Measurements from ENCODE around the gene KIF1A. TPM values are rescaled to one million over a fixed set of nuclear protein-coding genes. Genes with fewer than 3 reads are reported as not detected.

Gene KIF1A
- total RNA-seq, 6 experiments from 2014 or later, result not detected

GRCh38 chr2:240736281-240737250, 83.5 kb downstream of the KIF1A start:
- no peaks in the 10 kb centered on the region for H3K9me3 Mint-ChIP-seq
- no peaks in the 10 kb centered on the region for H3K36me3 Mint-ChIP-seq (ENCODE audit: low read depth)
- no peak overlapping the region for H3K27ac Mint-ChIP-seq
- DNase-seq, result no peak
- no peak for TF ChIP-seq CTCF (IDR thresholded peaks at IDR 0.05)
- no peak overlapping the region for H3K4me3 Mint-ChIP-seq
- H3K27me3 Mint-ChIP-seq (ENCODE audit: insufficient read depth), result peaks cover 31% of the 10 kb centered on the region
- H3K4me1 Mint-ChIP-seq (ENCODE audit: low read depth), result no peaks in the 10 kb centered on the region

GRCh38 chr2:240735476-240735875, 84.5 kb downstream of the KIF1A start:
- H3K4me3 Mint-ChIP-seq, result no peak overlapping the region
- H3K27ac Mint-ChIP-seq, result no peak overlapping the region
- no peaks in the 10 kb centered on the region for H3K9me3 Mint-ChIP-seq
- no peak for DNase-seq
- no peak for TF ChIP-seq CTCF (IDR thresholded peaks at IDR 0.05)
- H3K36me3 Mint-ChIP-seq (ENCODE audit: low read depth), result no peaks in the 10 kb centered on the region
- peaks cover 29% of the 10 kb centered on the region for H3K27me3 Mint-ChIP-seq (ENCODE audit: insufficient read depth)
- H3K4me1 Mint-ChIP-seq (ENCODE audit: low read depth), result no peaks in the 10 kb centered on the region

- H3K4me1 Mint-ChIP-seq (ENCODE audit: low read depth), result no peaks in the 10 kb centered on the region
- no peak for TF ChIP-seq CTCF (IDR thresholded peaks at IDR 0.05)
- no peaks in the 10 kb centered on the region for H3K9me3 Mint-ChIP-seq
- H3K36me3 Mint-ChIP-seq (ENCODE audit: low read depth), result no peaks in the 10 kb centered on the region
- peaks cover 29% of the 10 kb centered on the region for H3K27me3 Mint-ChIP-seq (ENCODE audit: insufficient read depth)
- no peak for DNase-seq
- H3K27ac Mint-ChIP-seq, result no peak overlapping the region
- no peak overlapping the region for H3K4me3 Mint-ChIP-seq
Observed at GRCh38 chr2:240734756-240735155, 85.3 kb downstream of the KIF1A start.

- peak; percentile 36; the same call in 1 of the 2 replicates for TF ChIP-seq CTCF (IDR thresholded peaks at IDR 0.05)
- Mint-ChIP-seq H3K27me3 (ENCODE audit: insufficient read depth) (peaks cover 29% of the 10 kb centered on the region), H3K27ac (no peak overlapping the region), H3K4me3 (no peak overlapping the region), H3K36me3 (ENCODE audit: low read depth) (no peaks in the 10 kb centered on the region), H3K9me3 (no peaks in the 10 kb centered on the region), H3K4me1 (ENCODE audit: low read depth) (no peaks in the 10 kb centered on the region)
- no peak for DNase-seq
Observed at GRCh38 chr2:240733803-240734495, 86.1 kb downstream of the KIF1A start.

- H3K27me3 Mint-ChIP-seq (ENCODE audit: insufficient read depth), result peaks cover 26% of the 10 kb centered on the region
- no peak overlapping the region for H3K4me3 Mint-ChIP-seq
- no peaks in the 10 kb centered on the region for H3K36me3 Mint-ChIP-seq (ENCODE audit: low read depth)
- TF ChIP-seq CTCF (IDR thresholded peaks at IDR 0.05), result no peak
- no peaks in the 10 kb centered on the region for H3K9me3 Mint-ChIP-seq
- no peaks in the 10 kb centered on the region for H3K4me1 Mint-ChIP-seq (ENCODE audit: low read depth)
- DNase-seq, result no peak
- no peak overlapping the region for H3K27ac Mint-ChIP-seq
Observed at GRCh38 chr2:240732911-240733622, 87.0 kb downstream of the KIF1A start.
